ENCODE measurements around the gene TRIM46. TPM values are rescaled to one million over a fixed set of nuclear protein-coding genes. Genes with fewer than 3 reads are reported as not detected.

TRIM46 gene
- total and polyA plus RNA-seq, 2 donors from 2014 or later, result 0.28 to 2.1 TPM

- no peak for FAIRE-seq
- Histone ChIP-seq H3K9me3 (ENCODE audit: control insufficient read depth in 2 of 3, insufficient read depth in 1 of 3, low read length in 3 of 3) (no peaks in the 10 kb centered on the region), H3K4me3 (ENCODE audit: low read length in 3 of 3) (peak within 1 kb of the TSS; percentile 97 to 98 (median 97)), H3K27ac (ENCODE audit: low read depth in 2 of 2, low read length in 2 of 2) (peak within 1 kb of the TSS; percentile 88 to 95), H3K4me1 (ENCODE audit: control insufficient read depth in 2 of 3, insufficient read depth in 2 of 3, low read depth in 1 of 3, low read length in 3 of 3) (peaks cover 0 to 12% (median 5%) of the 10 kb centered on the region in 3 donors), H3K9ac (ENCODE audit: low read length in 3 of 3) (peak within 1 kb of the TSS; percentile 96 to 99 (median 98)), H3K36me3 (ENCODE audit: control insufficient read depth in 2 of 3, insufficient read depth in 3 of 3, low read length in 3 of 3) (no peaks in the 10 kb centered on the region), H3K27me3 (ENCODE audit: control insufficient read depth, insufficient read depth, low read length) (no peaks in the 10 kb centered on the region)
- TF ChIP-seq, protein P1, sequence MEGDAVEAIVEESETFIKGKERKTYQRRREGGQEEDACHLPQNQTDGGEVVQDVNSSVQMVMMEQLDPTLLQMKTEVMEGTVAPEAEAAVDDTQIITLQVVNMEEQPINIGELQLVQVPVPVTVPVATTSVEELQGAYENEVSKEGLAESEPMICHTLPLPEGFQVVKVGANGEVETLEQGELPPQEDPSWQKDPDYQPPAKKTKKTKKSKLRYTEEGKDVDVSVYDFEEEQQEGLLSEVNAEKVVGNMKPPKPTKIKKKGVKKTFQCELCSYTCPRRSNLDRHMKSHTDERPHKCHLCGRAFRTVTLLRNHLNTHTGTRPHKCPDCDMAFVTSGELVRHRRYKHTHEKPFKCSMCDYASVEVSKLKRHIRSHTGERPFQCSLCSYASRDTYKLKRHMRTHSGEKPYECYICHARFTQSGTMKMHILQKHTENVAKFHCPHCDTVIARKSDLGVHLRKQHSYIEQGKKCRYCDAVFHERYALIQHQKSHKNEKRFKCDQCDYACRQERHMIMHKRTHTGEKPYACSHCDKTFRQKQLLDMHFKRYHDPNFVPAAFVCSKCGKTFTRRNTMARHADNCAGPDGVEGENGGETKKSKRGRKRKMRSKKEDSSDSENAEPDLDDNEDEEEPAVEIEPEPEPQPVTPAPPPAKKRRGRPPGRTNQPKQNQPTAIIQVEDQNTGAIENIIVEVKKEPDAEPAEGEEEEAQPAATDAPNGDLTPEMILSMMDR (IDR thresholded peaks at IDR 0.05; ENCODE audit: borderline replicate concordance, extremely low read depth, insufficient read depth), result no peak
- intact Hi-C loops (cut with DNase I), result no loop called here
- peak; percentile 88 to 96 (median 91) for DNase-seq
These were observed 33.6 kb upstream of the TRIM46 start, which contains the start of gene DPM3 for GRCh38 chr1:155139895-155140629. TSS of gene DPM3 (minus strand) at chr1:155140531. CDS start at chr1:155140240, 291 bp downstream.

- TF ChIP-seq, protein P1 (IDR thresholded peaks at IDR 0.05; ENCODE audit: borderline replicate concordance, extremely low read depth, insufficient read depth), result no peak
- H3K9ac ChIP-seq (ENCODE audit: low read length in 3 of 3), result no peak overlapping the region
- intact Hi-C loops (cut with DNase I), result no loop called here
- H3K4me3 ChIP-seq (ENCODE audit: low read length in 3 of 3), result peak overlapping the region; percentile 97 to 98 (median 97)
- peak overlapping the region in 1 of 2 donors; percentile 88 for H3K27ac ChIP-seq (ENCODE audit: low read depth in 2 of 2, low read length in 2 of 2)
- H3K36me3 ChIP-seq (ENCODE audit: control insufficient read depth in 2 of 3, insufficient read depth in 3 of 3, low read length in 3 of 3), result no peaks in the 10 kb centered on the region
- H3K9me3 ChIP-seq (ENCODE audit: control insufficient read depth in 2 of 3, insufficient read depth in 1 of 3, low read length in 3 of 3), result no peaks in the 10 kb centered on the region
- no peak for DNase-seq
- H3K27me3 ChIP-seq (ENCODE audit: control insufficient read depth, insufficient read depth, low read length), result no peaks in the 10 kb centered on the region
- peaks cover 0 to 12% (median 5%) of the 10 kb centered on the region in 3 donors for H3K4me1 ChIP-seq (ENCODE audit: control insufficient read depth in 2 of 3, insufficient read depth in 2 of 3, low read depth in 1 of 3, low read length in 3 of 3)
- FAIRE-seq, result no peak
These were observed 33.1 kb upstream of the TRIM46 start for GRCh38 chr1:155140630-155140953.

DNA sequence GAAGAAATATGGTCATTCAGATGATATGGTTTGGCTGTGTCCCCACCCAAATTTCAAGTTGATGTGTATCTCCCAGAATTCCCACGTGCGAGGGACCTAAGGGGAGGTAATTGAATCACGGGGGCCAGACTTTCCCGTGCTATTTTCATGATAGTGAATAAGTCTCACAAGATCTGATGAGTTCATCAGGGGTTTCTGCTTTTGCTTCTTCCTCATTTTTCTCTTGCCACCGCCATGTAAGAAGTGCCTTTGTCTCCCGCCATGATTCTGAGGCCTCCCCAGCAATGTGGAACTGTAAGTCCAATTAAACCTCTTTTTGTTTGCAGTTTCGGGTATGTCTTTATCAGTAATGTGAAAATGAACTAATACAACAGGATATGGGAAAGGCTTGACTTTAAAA is 31.9 kb upstream of the TRIM46 start:
- intact Hi-C loops (cut with DNase I), result no loop called here
- TF ChIP-seq, protein P1 (IDR thresholded peaks at IDR 0.05; ENCODE audit: borderline replicate concordance, extremely low read depth, insufficient read depth), result no peak
- Histone ChIP-seq H3K4me3 (ENCODE audit: low read length in 3 of 3) (no peak overlapping the region), H3K27me3 (ENCODE audit: control insufficient read depth, insufficient read depth, low read length) (no peaks in the 10 kb centered on the region), H3K9ac (ENCODE audit: low read length in 3 of 3) (no peak overlapping the region), H3K27ac (ENCODE audit: low read depth in 2 of 2, low read length in 2 of 2) (no peak overlapping the region), H3K9me3 (ENCODE audit: control insufficient read depth in 2 of 3, insufficient read depth in 1 of 3, low read length in 3 of 3) (no peaks in the 10 kb centered on the region), H3K36me3 (ENCODE audit: control insufficient read depth in 2 of 3, insufficient read depth in 3 of 3, low read length in 3 of 3) (no peaks in the 10 kb centered on the region), H3K4me1 (ENCODE audit: control insufficient read depth in 2 of 3, insufficient read depth in 2 of 3, low read depth in 1 of 3, low read length in 3 of 3) (peaks cover 0 to 11% (median 5%) of the 10 kb centered on the region in 3 donors)
- DNase-seq, result peak in 1 of 5 donors; percentile 2
- no peak for FAIRE-seq
